Mesenteric fat pad (tissue), 1 donor: ENCODE data around the gene HPCA. TPM values are rescaled to one million over a fixed set of nuclear protein-coding genes. Genes with fewer than 3 reads are reported as not detected.

Experiments
- DNase-seq: peaks from one replicate; pipeline ENCODE4 v3.0.0-alpha.2; 2020; ENCODE audit warnings: low spot score
- long read RNA-seq: library from polyadenylated mRNA; unstranded; transcript quantifications from one replicate; pipeline ENCODE4 v2.0.0, GENCODE V29; 2020
- total RNA-seq: library from RNA; stranded (reverse); fragmentation: NEBNext Ultra II Directional; extraction: Animal tissue kit (Norgen Biotek cat#: 25700); gene quantifications from one replicate; pipeline ENCODE4 v1.2.1, GENCODE V29; 2021
- donor health status: DM: yes; HTN: yes; CAD: no.

Gene HPCA
- not detected for total RNA-seq
- long read RNA-seq = 0 reads

DNA sequence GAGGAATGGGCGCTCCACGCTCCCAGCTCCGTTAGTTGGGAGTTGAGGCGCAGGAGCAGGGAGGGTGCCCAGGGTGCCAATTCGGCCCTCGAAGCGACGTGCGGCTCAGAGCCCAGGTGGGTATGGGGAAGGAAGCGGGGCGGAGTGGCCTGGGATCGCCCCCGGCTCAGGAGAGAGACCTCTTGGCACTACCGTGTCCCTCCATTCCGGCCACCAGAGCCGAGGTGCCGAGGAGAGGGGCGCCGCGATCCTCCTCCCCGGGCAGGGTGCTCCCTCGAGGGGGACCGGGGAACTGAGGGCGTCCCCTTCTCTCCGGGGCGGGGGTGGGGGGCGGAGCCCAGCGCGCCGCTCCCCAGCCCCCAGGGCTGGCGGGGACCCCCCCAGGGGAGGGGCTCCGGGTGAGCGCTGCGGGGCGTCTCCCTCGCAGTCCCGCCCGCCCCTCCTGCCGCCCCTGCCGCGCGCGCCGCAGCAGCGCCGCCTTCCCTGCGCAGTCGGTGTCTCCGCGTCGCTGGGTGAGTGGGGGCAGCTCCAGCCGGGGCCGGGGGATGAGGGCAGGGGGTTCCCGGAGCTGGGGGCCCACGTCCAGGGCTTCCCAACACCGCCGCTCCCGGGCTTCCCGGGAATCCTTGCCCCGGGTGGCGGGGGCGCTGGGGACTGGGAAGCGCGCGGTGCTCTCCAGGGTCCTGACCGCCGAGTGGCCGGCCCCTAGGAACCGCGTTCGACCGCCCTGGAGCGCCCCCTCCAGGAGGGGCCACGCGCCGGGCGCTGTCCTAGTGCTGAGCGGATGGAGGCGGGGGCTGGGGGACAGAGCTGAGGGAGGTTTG, at the start of gene HPCA:
TSS of gene HPCA (plus strand) at position 488 of the 824 bp plus-strand sequence. CDS start 2,408 bp downstream, outside the sequence.
- no peak for DNase-seq

DNA sequence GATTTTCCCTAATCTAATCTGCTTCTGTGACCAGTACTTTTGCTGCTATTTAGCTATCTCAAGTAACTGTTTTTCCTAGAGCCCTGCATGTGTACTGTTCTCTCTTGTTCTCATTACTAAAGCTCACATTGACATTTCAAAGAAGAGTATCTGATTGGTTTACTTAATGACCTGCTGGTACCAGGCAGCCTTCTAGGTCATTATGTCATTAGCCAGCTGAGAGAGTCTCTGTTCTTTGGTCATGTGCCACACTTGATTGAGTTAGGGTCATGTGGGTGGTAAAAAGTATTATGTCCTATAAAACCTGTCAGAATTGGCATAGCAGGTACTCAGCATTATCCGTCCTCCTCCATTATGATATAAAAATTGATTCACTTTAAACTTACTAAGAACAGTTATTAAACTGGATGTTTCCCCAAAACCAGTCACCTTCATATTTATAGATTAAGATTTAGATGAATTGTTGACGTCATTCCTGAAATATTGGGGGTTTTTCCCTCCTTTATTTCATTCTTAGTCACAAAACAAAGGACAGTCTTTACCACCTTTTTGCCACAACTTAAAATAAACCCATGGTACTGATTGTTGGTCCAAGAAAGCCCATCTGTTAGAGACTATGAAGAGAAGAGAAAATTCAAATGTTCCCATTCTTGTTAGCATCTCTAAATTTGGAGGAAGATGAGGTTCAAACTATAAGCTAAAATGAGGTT, 37.8 kb upstream of the HPCA start:
- DNase-seq = no peak

DNA sequence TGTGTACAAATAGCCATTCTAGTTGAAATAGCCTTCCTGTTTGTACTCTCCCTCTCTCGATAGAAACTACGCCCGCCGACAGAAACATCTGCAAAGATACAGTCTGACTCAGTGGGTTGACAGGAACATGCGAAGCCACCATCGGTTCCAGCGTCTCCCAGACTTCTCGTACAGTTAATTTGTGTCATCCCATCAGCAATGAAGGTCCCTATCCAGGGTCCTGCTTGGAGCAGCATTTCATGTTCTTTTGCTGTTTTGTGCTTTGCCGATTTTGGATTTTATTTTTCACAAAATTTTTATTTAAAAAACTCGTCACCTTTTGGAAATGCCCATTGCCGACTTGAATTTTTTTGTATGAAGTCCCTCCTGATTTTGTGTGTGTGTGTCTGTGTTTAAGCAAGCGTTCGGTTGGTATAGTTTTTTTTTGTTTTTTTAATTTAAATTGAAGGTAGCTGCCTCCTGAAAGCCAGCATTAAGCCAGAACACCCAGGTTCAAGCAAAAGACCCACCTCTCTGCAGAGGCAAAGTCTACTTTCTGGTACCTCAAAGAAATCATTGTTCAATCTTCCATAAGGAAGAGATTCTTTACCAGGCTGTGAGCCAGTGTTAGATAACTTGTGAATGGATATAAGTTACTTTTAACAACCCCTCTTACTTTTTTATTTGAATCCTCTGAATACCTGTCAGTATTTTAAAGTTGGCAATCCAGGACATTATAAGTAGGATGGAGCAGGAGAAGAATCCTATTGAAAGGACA, 30.3 kb upstream of the HPCA start:
- no peak for DNase-seq

DNA sequence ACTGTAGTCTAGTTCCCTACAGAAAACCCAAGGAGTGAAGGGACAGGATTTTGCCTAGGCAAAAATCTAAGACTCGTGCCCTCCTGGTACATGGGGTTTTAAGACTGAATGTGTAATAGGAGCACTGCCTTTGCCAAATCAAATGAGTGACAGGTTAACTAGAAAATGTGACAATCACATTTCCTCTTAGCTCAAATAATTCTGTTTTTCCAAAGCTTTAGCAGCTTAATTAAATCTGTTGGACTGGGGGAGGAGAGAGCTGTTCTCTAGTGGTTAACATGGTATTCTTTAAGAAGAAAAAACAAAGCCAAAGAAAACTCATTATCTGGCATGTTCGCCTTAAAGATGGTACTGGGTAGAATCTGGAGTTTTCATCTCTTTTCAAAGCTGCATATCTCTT, 28.2 kb upstream of the HPCA start:
- DNase-seq = no peak

DNA sequence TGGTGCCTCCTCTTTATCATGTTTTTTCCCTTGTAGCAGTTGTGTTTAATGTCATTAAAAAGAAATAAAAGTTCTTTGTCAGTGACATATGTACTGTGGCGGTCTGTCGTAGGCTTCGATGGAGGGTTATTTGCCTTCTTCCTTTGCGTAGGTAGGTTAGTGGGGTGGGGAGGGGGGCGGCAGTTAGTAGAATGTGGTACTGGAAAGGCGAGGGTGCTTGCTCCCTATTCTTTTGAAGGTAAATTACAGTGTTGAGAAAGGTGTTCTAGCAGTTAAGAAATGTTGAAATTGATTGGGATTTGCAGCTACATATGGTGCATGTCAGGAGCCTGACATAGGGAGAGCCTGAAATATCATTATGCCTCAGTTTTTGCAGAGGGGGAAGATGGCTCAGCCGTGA, 27.5 kb upstream of the HPCA start:
- no peak for DNase-seq

DNA sequence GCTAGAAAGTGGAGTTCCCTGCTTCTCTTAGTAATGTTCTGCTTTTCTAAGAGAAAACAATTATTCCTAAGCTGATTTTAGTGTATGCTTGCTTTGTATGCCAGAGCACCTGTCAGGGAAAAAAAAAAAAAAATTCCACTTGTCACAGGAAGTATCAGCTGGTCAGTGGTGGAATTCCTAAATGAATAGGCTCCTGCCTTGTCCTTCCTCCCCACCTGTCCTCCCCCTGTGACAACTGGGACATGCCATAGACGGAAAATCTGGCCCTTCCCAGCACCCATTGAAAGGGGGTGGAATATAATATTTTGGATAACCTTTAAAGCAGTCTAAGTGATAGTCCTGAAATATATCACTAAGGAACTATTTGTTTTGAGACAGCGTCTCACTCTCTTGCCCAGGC, 26.4 kb upstream of the HPCA start:
- DNase-seq = no peak

DNA sequence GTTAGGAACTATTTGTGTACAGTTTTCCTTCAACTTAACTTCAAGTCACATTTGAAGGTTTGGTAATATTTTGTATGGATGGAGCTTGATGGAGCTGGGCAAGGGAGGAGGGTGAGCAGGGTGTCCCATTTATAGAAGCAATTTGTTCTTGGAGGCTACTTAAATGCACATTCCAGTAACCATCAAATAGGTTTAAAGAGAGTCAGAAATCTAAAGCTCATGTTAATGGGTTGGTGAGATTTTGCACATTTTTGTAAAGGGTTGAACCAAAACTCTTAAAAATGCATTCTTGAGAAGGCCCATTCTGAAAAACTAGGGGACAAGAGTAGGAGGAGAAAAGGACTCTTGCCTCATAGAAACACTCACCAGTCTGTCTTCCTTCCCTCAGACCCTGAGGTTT, 25.7 kb upstream of the HPCA start:
- no peak for DNase-seq

DNA sequence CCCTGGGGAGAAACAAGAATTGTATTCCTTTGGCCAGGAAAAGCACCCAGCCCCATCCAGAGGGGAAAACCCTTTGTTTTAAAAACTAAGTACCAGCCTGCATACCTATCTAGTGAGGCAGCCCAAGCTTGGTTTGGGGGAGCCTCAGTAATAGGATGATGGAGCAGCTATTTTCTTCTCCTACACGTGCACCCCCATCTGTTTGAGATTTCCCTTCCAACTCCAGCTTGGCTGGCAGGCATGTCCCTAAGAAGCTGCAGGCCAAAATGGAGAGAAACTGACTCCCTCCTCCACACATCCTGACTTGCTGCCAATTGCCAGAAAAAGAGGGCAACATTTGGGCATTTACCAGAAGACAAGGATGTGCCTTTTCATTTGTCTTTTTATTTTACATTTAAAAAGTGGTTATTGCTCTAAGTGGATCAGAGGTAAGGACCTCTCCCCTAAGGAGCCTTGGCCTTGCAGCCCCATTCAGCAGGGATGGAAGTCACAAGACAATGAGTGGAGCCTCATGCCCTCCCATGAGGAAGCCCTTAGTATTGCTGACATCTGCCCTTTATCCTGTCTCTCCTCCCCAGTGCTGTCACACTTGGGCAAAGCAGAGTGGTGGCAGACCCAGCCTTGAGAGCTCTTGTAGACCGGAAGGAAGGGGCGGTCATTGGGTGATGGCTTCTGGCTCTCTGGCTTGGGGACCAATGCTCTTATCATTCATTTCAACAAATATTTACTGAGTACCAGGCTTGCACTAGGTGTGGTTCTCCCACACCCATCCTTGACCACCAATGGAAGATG, 24.2 kb upstream of the HPCA start:
- peak; percentile 47 for DNase-seq

DNA sequence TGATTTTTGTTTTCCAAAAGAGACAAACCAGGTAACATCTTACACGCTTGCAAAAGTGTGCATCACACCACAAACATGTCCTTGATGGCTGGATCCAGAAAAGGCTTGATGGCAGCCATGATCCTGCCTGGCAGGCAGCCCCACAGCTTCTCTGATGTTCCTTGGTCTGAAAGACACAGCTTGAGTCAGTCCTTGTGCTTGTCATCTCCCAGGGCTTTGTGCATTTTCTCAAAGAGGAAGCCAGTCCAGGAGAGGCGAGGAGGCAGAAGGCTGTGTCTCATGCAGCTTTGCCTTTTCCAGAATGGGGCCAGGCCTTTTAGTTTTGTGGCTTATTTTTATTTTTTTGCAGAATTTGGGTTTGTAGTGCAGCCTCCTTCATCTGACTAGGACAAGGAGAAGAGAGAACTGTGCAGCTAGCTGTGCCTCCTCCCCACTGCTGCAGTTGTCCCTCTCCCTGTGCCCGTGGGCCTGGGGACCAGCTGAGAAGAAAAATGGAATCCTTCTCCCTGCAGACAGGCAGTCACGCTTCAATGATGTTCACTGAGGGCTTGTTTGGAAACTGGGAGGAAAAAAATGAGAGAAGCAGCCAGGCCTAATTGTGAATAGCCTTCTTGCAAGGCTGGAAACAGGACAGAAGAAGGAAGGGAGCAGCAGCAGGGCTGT, 22.9 kb upstream of the HPCA start:
- DNase-seq = peak; percentile 49

DNA sequence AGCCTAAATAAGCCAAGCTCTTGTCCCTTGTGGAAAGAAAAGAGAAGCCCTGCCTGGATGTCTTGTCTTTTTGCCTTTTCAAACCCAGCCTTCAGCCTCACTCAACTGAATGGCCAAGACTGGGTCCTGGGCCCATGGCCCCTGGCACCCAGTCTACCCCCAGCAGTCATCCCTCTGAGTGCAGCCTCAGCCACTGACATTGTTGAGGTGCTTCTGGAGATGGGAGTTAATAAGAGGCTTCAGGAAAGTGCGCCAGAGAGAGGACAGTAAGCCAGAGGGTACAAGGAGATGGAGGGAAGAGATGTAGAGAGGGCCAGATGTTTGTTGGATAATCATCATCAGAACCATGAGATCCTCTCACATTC, 22.4 kb upstream of the HPCA start:
- DNase-seq = peak; percentile 22

DNA sequence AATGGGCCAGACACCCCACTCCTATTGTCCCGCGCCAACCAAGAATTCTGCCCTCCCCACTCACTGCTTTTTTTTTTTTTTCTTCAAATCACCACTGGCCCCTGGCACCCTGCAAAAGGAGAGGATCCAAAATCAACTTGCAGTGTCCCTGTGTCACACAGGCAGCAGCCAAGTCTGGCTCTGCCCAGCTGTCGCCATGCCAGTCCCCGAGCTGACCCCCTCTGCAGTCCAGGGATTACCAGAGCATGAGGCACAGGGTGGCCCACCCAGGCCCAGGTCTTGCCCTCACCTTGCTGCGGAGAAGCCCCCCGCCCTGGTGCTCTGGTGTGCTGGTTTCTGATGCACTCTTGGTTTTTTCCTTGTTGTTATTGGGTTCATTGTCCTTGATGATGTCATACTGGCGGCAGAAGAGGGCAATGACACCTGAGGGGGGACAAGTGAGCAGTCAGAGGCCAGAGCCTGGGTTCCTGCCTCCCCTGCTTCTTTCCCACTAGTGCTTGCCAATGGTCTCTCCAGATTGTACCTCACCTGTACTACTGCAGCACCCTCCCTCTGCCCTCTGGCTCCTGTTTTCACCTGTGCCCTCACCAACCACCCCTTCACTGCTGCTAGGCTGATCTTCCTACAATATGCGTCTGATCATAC, 21.8 kb upstream of the HPCA start:
- DNase-seq = peak; percentile 47

DNA sequence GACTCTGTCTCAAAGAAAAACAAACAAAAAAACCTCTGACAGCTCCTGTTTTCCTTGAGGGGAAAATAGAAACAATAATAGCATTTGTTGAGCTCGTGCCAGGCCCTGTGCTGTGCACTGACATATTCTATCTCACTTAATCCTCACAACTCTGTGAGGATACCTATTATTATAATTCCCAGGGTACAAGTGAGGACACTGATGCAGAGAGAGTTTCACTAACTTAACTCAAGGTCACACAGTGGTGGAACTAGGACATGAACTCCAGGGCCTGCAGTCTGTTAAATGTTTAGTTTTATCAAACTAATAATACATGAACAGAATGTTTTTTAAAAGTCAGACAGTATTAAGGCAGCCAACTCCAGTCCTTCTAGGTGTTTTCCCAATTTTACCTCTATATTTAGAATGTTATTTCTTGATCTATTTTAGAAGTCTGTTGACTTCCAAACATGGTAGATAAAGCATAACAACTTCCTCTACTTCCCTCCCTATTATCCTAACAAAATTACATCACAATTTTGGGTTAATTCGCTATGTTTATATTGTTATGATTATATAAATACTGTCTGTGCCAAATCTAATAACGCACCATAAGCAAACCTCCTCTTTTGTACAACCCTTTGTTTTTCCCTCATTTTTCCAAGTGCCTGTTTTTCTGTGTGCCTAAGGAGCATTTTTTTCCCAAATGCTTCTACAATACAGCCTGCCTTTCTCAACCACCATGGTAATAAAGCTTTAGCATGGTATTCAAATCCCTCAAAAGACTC, 20.5 kb upstream of the HPCA start:
- DNase-seq = no peak

DNA sequence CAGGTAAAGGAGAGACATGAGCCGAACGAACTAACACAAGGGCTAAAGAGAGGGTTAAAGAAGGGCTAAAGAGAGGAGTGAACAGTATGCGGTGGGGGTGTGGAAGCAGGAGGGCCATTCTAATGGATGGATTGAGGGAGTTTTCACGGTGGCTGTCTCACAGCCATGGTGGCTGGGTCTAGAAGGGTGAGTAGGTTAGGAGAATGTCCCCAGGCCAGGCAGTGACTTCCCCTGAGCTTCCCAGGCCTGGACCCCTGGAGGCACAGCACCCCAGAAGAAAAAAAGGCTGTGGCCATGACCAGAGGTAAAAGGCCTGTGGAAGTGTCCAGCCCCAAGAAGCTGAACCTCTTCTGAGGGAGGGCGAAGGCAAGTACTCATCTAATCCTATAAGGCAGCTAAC, 19.1 kb upstream of the HPCA start:
- no peak for DNase-seq

DNA sequence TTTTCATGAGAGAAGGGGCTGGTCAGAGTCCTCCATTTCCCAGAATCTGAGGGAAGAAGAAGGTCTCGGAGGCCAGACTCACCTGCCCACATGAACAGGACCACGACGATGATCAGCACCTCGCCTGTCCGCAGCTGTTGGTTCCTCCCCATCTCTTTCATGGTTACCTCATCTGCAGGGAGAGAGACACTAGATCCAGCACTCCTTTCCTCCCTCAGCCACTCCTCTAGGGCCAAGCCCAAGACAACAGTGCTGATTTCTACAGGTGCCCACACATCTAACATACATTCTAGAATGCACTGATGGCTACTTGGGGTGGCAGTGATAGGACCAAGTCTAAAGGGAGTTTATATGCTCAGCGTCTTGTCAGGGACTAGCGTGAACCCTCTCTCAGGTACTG, 18.6 kb upstream of the HPCA start:
- peak; percentile 28 for DNase-seq

DNA sequence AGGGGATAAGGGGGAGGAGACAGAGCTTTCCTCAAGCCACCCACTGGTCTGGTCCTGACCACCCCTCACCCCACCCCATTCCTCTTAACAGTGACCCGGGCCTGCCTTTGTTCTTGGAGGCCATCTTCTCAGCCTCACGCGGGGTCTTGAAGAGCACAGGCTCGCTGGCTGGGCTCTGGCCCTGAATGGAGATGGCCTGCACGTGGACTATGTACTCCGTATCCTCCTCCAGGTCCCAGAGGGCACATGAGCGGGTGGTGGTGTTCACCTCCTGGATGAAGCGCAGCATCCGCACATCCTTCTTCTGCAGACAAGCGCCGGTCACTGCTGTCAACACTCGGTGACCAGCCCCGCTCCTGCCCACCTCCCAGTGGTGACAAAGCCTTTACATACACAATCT, 18.2 kb upstream of the HPCA start:
- peak; percentile 57 for DNase-seq

DNA sequence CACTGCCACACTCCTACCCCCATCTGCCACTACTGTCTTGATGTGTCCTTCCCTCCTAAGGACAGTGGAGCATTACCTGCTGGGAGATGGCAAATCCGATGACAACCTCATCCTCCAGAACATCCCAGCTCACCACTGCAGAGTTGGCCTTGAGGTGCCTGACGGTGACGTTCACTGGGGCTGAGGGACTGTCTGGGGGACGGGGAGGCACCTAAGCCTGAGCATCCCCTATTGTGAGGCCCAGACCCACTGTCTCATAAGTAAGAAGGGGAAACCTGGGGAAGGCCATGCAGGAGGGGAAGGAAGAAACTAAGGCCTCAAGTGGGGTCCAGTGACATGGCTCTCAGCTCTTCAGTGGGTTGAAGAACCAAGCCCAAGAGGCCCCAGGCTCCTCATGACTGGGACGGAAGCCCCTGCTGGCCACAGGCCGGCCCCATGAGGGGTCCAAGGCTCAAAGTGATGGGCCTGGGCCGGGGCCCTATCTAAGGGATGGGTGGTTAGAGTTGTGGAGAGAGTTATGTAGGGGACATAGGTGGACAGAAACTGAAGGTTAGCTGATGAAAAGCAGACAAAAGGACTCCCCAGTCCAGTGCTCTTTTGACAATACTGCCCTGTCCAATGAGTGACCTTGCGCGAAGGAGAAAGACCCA, 17.4 kb upstream of the HPCA start:
- peak; percentile 37 for DNase-seq

DNA sequence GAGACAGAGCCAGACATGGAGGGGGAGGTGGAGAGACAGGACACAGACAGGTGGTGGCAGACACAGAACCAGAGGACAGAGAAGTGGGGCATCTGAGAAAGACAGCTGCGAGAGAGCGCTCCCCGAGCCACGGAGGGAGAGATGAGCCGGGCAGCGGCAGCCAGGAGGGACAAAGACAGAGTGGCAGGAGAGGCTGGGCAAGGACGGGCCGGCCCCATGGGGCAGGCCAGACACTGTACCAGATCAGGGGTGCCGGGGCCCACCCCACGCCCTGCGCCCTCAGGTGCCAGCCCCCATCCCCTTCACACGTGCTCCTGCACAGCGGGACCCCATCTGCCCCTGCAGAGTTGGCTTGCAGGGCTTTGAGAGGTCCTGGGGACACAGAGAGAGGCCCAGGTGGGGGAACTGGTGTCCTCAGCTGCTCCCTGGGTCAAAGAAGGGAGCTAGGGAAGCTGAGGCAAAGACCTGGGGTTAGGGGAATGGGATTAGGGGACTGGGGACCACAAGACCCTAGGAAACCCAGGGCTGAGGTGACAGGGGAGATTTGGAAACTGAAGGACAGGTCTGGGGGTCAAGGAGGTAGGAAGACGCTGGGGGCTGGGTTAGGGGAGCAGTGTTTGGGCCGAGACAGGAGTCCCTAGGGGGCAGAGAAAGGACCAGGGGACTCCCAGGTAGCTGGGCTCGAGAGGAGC, 16.2 kb upstream of the HPCA start:
- DNase-seq = peak; percentile 82
